Keratinocyte (primary cell): ENCODE data around the gene NADSYN1. TPM values are rescaled to one million over a fixed set of nuclear protein-coding genes. Genes with fewer than 3 reads are reported as not detected.

ENCODE experiments used
- DNase-seq: peaks from one replicate; pipeline ENCODE4 v3.0.0-alpha.2; 2011; ENCODE audit warnings: low read depth, missing footprints, low spot score
- FAIRE-seq: peaks from 2 replicates; lab custom pipeline; 2011; peaks lifted over from hg19 to GRCh38; lab: Jason Lieb, UNC
- H2AFZ ChIP-seq: 2 replicates; pipeline ENCODE4 v1.6.0; 2012; ENCODE audit warnings: low read length, control low read depth, inconsistent platforms; ENCODE audit not compliant: control insufficient read depth
- H3K27ac ChIP-seq: 2 replicates; pipeline ENCODE4 v1.5.1; 2011; ENCODE audit warnings: low read length; ENCODE audit not compliant: control insufficient read depth, insufficient read depth
- H3K27me3 ChIP-seq: 3 replicates; pipeline ENCODE4 v1.6.0; 2011; ENCODE audit warnings: low read length; ENCODE audit not compliant: control insufficient read depth, insufficient read depth; ENCODE audit errors: extremely low read depth
- H3K36me3 ChIP-seq, 2 experiments: 2 replicates in 1 of 2; 3 replicates in 1 of 2; pipeline ENCODE4 v1.5.1; 2011; ENCODE audit warnings: low read length in 2 of 2, mild to moderate bottlenecking in 1 of 2; ENCODE audit not compliant: control insufficient read depth in 2 of 2, insufficient read depth in 2 of 2; ENCODE audit errors: extremely low read depth in 1 of 2
- H3K4me1 ChIP-seq: 3 replicates; pipeline ENCODE4 v1.5.1; 2011; ENCODE audit warnings: low read length; ENCODE audit not compliant: control insufficient read depth, insufficient read depth; ENCODE audit errors: extremely low read depth
- H3K4me2 ChIP-seq: 3 replicates; pipeline ENCODE4 v1.6.0; 2011; ENCODE audit warnings: low read depth, low read length; ENCODE audit not compliant: control insufficient read depth, insufficient read depth; ENCODE audit errors: extremely low read depth
- H3K4me3 ChIP-seq, 3 experiments: fragments of 200-600 bp in 1 of 3; sonication (generic) in 1 of 3; 2 replicates in 2 of 3; 3 replicates in 1 of 3; pipeline ENCODE4 v1.5.1; 2011 to 2016; ENCODE audit warnings: low read length in 3 of 3, mild to moderate bottlenecking in 3 of 3, control low read depth in 2 of 3, inconsistent platforms in 1 of 3, low read depth in 1 of 3, mixed read lengths in 1 of 3, mixed run types in 1 of 3, moderate library complexity in 1 of 3; ENCODE audit not compliant: control insufficient read depth in 2 of 3, insufficient read depth in 2 of 3; ENCODE audit errors: extremely low read depth in 1 of 3
- H3K79me2 ChIP-seq: 2 replicates; pipeline ENCODE4 v1.6.0; 2012; ENCODE audit warnings: low read length; ENCODE audit not compliant: control insufficient read depth, insufficient read depth
- H3K9ac ChIP-seq: 3 replicates; pipeline ENCODE4 v1.6.0; 2011; ENCODE audit warnings: low read length; ENCODE audit not compliant: control insufficient read depth, insufficient read depth; ENCODE audit errors: extremely low read depth
- H3K9me1 ChIP-seq: 3 replicates; pipeline ENCODE4 v1.6.0; 2011; ENCODE audit warnings: low read length; ENCODE audit not compliant: control insufficient read depth, insufficient read depth; ENCODE audit errors: extremely low read depth
- H3K9me3 ChIP-seq: 2 replicates; pipeline ENCODE4 v1.5.1; 2012; ENCODE audit warnings: low read depth, low read length; ENCODE audit not compliant: control insufficient read depth
- H4K20me1 ChIP-seq: 3 replicates; pipeline ENCODE4 v1.6.0; 2011; ENCODE audit warnings: low read length; ENCODE audit not compliant: control insufficient read depth, insufficient read depth; ENCODE audit errors: extremely low read depth
- CTCF ChIP-seq, 3 experiments: IDR thresholded peaks in 1 of 3; conservative IDR thresholded peaks in 1 of 3; optimal IDR thresholded peaks in 1 of 3; 2 replicates in 2 of 3; 3 replicates in 1 of 3; pipeline versions ENCODE3 to v1.5.1; 2011; ENCODE audit warnings: low read length in 3 of 3, mild to moderate bottlenecking in 3 of 3, moderate library complexity in 2 of 3, control low read depth in 1 of 3, inconsistent platforms in 1 of 3; ENCODE audit not compliant: insufficient read depth in 2 of 3; ENCODE audit errors: extremely low read depth in 1 of 3
- EZH2 ChIP-seq: IDR thresholded peaks from one replicate; pipeline ENCODE4 v1.6.1; 2012; ENCODE audit warnings: inconsistent platforms, mild to moderate bottlenecking, low read length, moderate library complexity
- dilution Hi-C: fragments of 300-500 bp; cut with MboI; formaldehyde crosslinking; loops from one replicate; pipeline ENCODE4 v1.7.0; 2020; ENCODE audit warnings: low sequenced_read_pairs; ENCODE audit not compliant: extremely low pct_ligation_motif_present
- polyA plus RNA-seq, 5 experiments: library from polyadenylated mRNA; depleted of rRNA in 3 of 5; stranded (reverse) in 3 of 5; stranded (forward) in 1 of 5; unstranded in 1 of 5; fragments of >200 nt; gene quantifications; 1 replicate in 1 of 5; 2 replicates in 3 of 5; 3 replicates in 1 of 5; pipeline versions ENCODE4 v1.2.1 to v1.2.3, GENCODE V29; 2011 to 2012; ENCODE audit warnings: missing spikeins in 2 of 5, low read depth in 1 of 5, low replicate concordance in 1 of 5
- small RNA-seq, 3 experiments: library from RNA; depleted of rRNA; stranded (forward); fragments of <200 nt; gene quantifications; one replicate each; pipeline ENCODE3, GENCODE V24; 2012; ENCODE audit warnings: low read depth in 3 of 3, low replicate concordance in 1 of 3; ENCODE audit not compliant: insufficient read length in 3 of 3

The NADSYN1 gene
- polyA plus RNA-seq, 1 donor (not counting 4 experiments of a cell fraction or from before 2014, with no cell fraction given): 51.5 TPM

- Histone ChIP-seq H3K9me3 (no peaks in the 10 kb centered on the region), H3K79me2 (no peaks in the 10 kb centered on the region), H2AFZ (no peak overlapping the region), H3K27me3 (no peaks in the 10 kb centered on the region), H3K27ac (no peak overlapping the region), H3K4me1 (no peaks in the 10 kb centered on the region), H3K36me3 (no peaks in the 10 kb centered on the region), H3K9me1 (no peaks in the 10 kb centered on the region), H3K4me3 (no peak overlapping the region), H4K20me1 (no peaks in the 10 kb centered on the region), H3K9ac (no peak overlapping the region), H3K4me2 (no peak overlapping the region)
- dilution Hi-C loops: no loop called here
- DNase-seq (no peak), FAIRE-seq (no peak)
- TF ChIP-seq EZH2 (no peak), CTCF (optimal IDR thresholded peaks at IDR 0.05 in 1 of 3, IDR thresholded peaks at IDR 0.05 in 1 of 3, conservative IDR thresholded peaks at IDR 0.05 in 1 of 3; ENCODE audit: extremely low read depth in 1 of 3, insufficient read depth in 2 of 3, low read length in 3 of 3) (no peak)
Observed at GRCh38 chr11:71548716-71549151, 95.7 kb downstream of the NADSYN1 start.

Small RNA genes within 50 kb of the gene (small RNA-seq; reads per million reads assigned to genes)
- gene MIR6754: 0 reads per million in 3 experiments

Other genes starting within 250 kb of the NADSYN1 start
- gene SHANK2, start 200.6 kb upstream of the NADSYN1 start, polyA plus RNA-seq: 0.22 to 0.57 TPM (median 0.41 TPM) in 3 replicates
- 128 to 157 TPM (median 143 TPM) in 3 replicates for gene DHCR7, start 4.8 kb upstream of the NADSYN1 start, polyA plus RNA-seq
- gene KRTAP5-7, start 74.1 kb downstream of the NADSYN1 start, polyA plus RNA-seq: 0.03 to 0.05 TPM in 2 of 3 replicates, not detected in the other
- not detected in 3 replicates for gene KRTAP5-8, start 84.8 kb downstream of the NADSYN1 start, polyA plus RNA-seq
- gene KRTAP5-9, start 95.2 kb downstream of the NADSYN1 start, polyA plus RNA-seq: 0.05 to 0.12 TPM in 2 of 3 replicates, not detected in the other
- gene KRTAP5-10, start 112.4 kb downstream of the NADSYN1 start, polyA plus RNA-seq: not detected in 3 replicates
- not detected in 3 replicates for gene KRTAP5-11, start 129.7 kb downstream of the NADSYN1 start, polyA plus RNA-seq